ENCODE measurements around the gene NFKBIL1.

The NFKBIL1 gene

DNA sequence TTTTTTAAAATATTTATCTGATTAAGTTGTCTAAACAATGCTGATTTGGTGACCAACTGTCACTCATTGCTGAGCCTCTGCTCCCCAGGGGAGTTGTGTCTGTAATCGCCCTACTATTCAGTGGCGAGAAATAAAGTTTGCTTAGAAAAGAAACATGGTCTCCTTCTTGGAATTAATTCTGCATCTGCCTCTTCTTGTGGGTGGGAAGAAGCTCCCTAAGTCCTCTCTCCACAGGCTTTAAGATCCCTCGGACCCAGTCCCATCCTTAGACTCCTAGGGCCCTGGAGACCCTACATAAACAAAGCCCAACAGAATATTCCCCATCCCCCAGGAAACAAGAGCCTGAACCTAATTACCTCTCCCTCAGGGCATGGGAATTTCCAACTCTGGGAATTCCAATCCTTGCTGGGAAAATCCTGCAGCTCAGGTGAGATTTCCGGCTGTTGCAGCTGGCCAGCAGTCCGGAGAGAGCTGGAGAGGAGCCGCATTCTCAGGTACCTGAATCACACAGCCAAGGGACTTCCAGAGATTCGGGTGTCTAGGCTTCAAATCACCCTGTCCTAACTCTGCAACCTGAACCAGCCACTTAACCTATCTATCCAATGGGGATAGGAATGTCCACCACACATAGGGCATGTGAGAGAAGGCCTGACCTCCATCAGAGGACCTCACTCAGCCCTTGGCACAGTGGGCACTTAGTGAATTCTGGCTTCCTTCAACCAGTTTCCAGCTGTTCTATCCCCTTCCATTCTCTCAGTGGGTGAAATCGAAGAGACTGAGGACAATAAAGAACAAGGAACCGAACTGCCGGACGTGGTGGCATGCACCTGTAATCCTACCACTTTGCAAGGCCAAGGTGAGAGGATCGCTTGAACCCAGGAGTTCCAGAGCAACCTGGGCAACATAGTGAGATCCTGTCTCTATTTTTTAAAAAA is 31.0 kb downstream of the NFKBIL1 start:
- peak overlapping the region; percentile 40 for H3K9ac ChIP-seq (ENCODE audit: low read length)
- H3K4me1 ChIP-seq (ENCODE audit: control insufficient read depth, insufficient read depth, low read length), result peaks cover 43% of the 10 kb centered on the region
- H3K27me3 ChIP-seq (ENCODE audit: control insufficient read depth, insufficient read depth, low read length), result peaks cover 25% of the 10 kb centered on the region
- no peaks in the 10 kb centered on the region for H3K9me3 ChIP-seq (ENCODE audit: control insufficient read depth, insufficient read depth, low read depth, low read length)
- no peaks in the 10 kb centered on the region for H3K36me3 ChIP-seq (ENCODE audit: control insufficient read depth, insufficient read depth, low read length)
- peak overlapping the region; percentile 14; the same call in 1 of the 2 replicates for H3K4me3 ChIP-seq (ENCODE audit: low read depth, low read length)
- no peak overlapping the region for H3K27ac ChIP-seq (ENCODE audit: low read depth, low read length)

DNA sequence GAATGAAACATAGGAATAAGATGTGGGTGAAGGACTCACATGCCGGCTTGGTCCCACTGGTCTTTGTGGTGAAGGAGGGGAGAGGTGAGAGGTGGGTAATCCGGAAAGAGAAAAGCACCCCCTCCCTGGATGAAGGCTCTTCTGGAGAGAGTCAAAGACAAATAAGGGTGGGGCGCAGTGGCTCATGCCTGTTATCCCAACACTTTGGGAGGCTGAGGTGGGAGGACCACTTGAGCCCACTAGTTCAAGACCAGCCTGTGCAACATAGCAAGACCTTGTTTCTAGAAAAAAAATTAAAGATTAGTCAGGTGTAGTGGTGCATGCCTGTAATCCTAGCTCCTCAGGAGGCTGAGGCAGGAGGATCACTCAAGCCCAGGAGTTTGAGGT is 31.7 kb downstream of the NFKBIL1 start:
- Histone ChIP-seq H3K4me1 (ENCODE audit: control insufficient read depth, insufficient read depth, low read length) (peaks cover 41% of the 10 kb centered on the region), H3K9me3 (ENCODE audit: control insufficient read depth, insufficient read depth, low read depth, low read length) (no peaks in the 10 kb centered on the region), H3K36me3 (ENCODE audit: control insufficient read depth, insufficient read depth, low read length) (no peaks in the 10 kb centered on the region), H3K9ac (ENCODE audit: low read length) (no peak overlapping the region), H3K4me3 (ENCODE audit: low read depth, low read length) (no peak overlapping the region), H3K27me3 (ENCODE audit: control insufficient read depth, insufficient read depth, low read length) (peaks cover 25% of the 10 kb centered on the region), H3K27ac (ENCODE audit: low read depth, low read length) (no peak overlapping the region)

DNA sequence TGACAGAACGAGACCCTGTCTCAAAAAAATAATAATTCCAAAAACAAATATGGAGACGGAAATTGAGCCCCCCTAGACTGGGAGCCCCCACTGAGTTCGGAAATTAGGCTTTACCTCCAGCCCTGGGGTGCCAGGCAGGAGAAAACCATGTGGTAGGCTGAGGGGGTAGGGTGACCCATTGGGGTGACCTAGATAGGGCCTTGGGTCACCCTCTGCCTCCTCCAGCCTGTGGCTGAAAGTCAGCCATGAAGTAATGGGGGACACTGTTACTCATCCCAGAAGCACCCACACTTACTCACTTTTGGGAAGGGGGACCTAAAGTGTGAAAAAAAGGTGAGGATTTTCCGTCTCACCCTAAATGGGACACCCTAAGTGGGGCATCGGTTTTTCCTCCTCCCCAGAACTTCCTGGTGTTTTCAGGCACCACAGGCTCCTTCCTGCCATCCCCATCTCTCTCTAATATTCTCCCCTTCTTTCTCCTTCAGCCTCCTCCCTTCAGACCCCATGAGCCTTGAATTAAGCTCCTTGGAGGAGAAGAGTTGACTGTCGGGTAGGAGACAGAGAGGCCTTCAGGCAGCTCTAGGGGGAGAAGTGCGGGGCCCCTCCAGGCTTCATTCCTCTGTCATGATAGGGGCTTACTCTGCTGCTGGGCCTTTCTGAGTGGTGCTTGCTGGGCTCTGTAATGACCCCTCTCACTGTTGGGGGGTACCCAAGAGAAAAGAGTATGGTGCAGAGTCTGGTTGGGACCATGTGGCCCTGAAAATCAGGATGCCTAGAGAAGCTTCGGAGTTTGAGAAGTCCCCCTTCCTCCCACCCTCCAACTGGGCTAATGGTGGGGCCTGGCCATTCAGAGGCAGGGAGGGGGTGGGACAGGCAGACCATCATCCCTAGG is 32.4 kb downstream of the NFKBIL1 start:
- Histone ChIP-seq H3K27ac (ENCODE audit: low read depth, low read length) (no peak overlapping the region), H3K4me1 (ENCODE audit: control insufficient read depth, insufficient read depth, low read length) (peaks cover 37% of the 10 kb centered on the region), H3K4me3 (ENCODE audit: low read depth, low read length) (peak overlapping the region; percentile 99)

DNA sequence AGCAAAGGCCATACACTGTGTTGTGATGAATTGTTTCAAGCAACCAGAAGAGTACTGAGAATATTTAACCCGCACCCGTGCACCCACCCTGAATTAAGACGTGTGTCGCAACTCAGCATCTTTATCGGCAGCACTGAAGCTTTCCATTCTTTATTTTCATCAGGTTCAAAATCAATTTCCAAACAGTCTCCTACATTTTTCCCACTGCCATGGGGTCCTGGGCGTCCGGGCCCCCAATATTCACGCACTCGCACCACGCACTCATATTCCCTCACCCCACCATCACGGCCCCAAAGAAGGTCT is 33.0 kb downstream of the NFKBIL1 start:
- H3K36me3 ChIP-seq (ENCODE audit: control insufficient read depth, insufficient read depth, low read length), result no peaks in the 10 kb centered on the region
- H3K4me1 ChIP-seq (ENCODE audit: control insufficient read depth, insufficient read depth, low read length), result peaks cover 34% of the 10 kb centered on the region
- no peak overlapping the region for H3K27ac ChIP-seq (ENCODE audit: low read depth, low read length)
- peaks cover 25% of the 10 kb centered on the region for H3K27me3 ChIP-seq (ENCODE audit: control insufficient read depth, insufficient read depth, low read length)
- H3K4me3 ChIP-seq (ENCODE audit: low read depth, low read length), result peak overlapping the region; percentile 99
- peak overlapping the region; percentile 57 for H3K9ac ChIP-seq (ENCODE audit: low read length)
- no peaks in the 10 kb centered on the region for H3K9me3 ChIP-seq (ENCODE audit: control insufficient read depth, insufficient read depth, low read depth, low read length)

More for the DNA sequence above, 32.4 kb downstream of the NFKBIL1 start:
- Histone ChIP-seq H3K36me3 (ENCODE audit: control insufficient read depth, insufficient read depth, low read length) (no peaks in the 10 kb centered on the region), H3K27me3 (ENCODE audit: control insufficient read depth, insufficient read depth, low read length) (peaks cover 25% of the 10 kb centered on the region), H3K9ac (ENCODE audit: low read length) (no peak overlapping the region), H3K9me3 (ENCODE audit: control insufficient read depth, insufficient read depth, low read depth, low read length) (no peaks in the 10 kb centered on the region)

DNA sequence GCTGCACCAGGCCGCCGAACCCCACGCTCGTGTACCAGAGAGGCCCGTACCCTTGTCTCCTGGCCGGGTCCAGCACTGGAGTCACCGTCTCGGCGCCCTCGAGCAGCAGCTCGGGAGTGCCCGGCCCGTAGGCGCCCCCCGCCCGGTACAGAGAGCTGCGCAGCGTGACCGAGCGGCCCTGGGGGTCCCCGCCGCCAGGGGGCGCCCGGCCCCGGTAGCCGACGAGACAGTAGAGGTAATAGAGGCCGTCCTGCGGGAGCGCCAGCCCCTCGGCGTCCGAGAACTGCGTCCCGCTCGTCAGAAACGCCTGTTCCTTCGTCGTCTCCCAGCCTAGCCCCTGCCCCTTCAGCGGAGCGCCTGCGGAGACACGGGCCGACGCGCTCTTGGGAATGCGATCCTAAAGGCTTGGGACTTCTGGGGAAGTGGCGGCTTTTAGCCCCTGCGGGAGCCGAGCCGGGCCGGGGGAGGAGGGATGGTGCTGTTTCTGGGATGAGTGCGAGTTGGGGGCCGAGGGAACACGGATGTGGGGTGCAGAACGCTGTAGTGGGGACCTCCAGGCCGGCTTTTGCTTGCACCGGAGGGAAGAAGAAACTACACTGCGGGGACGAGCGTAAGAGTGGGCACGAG is 33.5 kb downstream of the NFKBIL1 start:
- Histone ChIP-seq H3K4me1 (ENCODE audit: control insufficient read depth, insufficient read depth, low read length) (peaks cover 31% of the 10 kb centered on the region), H3K36me3 (ENCODE audit: control insufficient read depth, insufficient read depth, low read length) (no peaks in the 10 kb centered on the region), H3K27me3 (ENCODE audit: control insufficient read depth, insufficient read depth, low read length) (peaks cover 21% of the 10 kb centered on the region), H3K27ac (ENCODE audit: low read depth, low read length) (no peak overlapping the region; the same call in 1 of the 2 replicates), H3K9ac (ENCODE audit: low read length) (peak overlapping the region; percentile 83), H3K4me3 (ENCODE audit: low read depth, low read length) (peak overlapping the region; percentile 99), H3K9me3 (ENCODE audit: control insufficient read depth, insufficient read depth, low read depth, low read length) (no peaks in the 10 kb centered on the region)

DNA sequence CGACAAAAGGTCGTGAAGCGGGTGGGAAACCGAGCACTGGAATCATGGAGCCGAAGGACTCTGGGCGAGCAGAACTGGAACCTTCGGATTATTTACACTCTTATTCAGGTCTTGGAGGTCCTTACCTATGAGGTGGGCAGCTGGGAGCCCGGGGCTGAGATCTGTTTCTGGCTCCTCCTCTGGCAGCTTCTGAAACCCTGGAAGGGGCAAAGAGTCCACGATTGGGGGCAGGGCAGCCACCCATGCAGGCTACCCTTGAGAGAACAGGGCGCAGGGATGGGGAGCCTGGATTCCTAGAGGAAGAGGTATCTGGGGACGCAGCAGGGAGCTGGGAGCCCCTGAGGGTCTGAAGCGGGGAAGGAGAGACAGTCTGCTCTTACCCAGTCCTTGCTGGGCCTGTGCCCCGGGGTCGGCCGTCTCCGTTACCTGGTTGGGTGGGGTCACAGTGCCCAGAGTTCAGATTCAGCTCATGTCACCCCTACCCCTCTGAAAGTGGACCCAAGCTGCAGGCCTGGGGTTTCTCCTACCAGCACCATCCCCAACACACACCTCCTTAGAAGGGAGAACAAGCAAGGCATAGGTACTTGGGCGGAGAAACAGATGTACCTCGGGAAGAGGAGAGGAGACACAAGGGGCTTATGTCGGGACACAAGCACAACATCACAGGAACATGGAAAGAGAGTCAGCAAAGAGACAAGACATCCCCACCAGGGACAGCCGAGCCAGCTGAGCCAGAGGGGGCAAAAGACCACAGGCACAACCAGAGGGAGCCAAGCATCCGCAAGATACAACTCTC is 34.2 kb downstream of the NFKBIL1 start:
- no peak overlapping the region; the same call in 1 of the 2 replicates for H3K27ac ChIP-seq (ENCODE audit: low read depth, low read length)
- no peaks in the 10 kb centered on the region for H3K9me3 ChIP-seq (ENCODE audit: control insufficient read depth, insufficient read depth, low read depth, low read length)
- H3K27me3 ChIP-seq (ENCODE audit: control insufficient read depth, insufficient read depth, low read length), result peaks cover 15% of the 10 kb centered on the region
- no peaks in the 10 kb centered on the region for H3K36me3 ChIP-seq (ENCODE audit: control insufficient read depth, insufficient read depth, low read length)
- H3K4me3 ChIP-seq (ENCODE audit: low read depth, low read length), result peak overlapping the region; percentile 99
- H3K9ac ChIP-seq (ENCODE audit: low read length), result peak overlapping the region; percentile 83
- peaks cover 31% of the 10 kb centered on the region for H3K4me1 ChIP-seq (ENCODE audit: control insufficient read depth, insufficient read depth, low read length)

DNA sequence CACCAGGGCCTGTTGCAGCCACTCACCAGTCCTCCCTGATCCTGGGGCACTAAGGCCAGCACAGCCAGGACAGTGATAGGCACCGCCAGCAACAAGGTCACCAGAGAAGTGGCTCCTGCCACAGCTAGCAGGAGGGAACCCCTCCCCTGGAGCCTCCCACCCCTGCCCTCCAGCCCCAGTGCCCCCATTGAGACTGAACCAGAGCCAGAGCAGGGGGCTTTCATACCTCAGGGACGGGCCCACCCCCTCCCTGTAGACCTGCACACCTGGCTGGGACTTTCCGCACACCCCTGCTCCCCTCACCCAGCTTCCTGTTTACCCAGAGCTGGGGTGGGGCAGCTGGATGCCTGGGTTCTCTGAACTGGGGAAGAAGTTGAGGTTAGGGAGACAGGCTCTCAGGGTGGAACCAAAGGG is 34.8 kb downstream of the NFKBIL1 start, which contains the start of gene LTB:
TSS of gene LTB (minus strand) at position 195 of the 414 bp plus-strand sequence. CDS start at position 188, 7 bp downstream.
- Histone ChIP-seq H3K9me3 (ENCODE audit: control insufficient read depth, insufficient read depth, low read depth, low read length) (no peaks in the 10 kb centered on the region), H3K36me3 (ENCODE audit: control insufficient read depth, insufficient read depth, low read length) (no peaks in the 10 kb centered on the region), H3K4me1 (ENCODE audit: control insufficient read depth, insufficient read depth, low read length) (peaks cover 31% of the 10 kb centered on the region), H3K4me3 (ENCODE audit: low read depth, low read length) (peak within 1 kb of the TSS; percentile 99), H3K27ac (ENCODE audit: low read depth, low read length) (no peak within 1 kb of the TSS; the same call in 1 of the 2 replicates), H3K27me3 (ENCODE audit: control insufficient read depth, insufficient read depth, low read length) (peaks cover 15% of the 10 kb centered on the region), H3K9ac (ENCODE audit: low read length) (peak within 1 kb of the TSS; percentile 83)

DNA sequence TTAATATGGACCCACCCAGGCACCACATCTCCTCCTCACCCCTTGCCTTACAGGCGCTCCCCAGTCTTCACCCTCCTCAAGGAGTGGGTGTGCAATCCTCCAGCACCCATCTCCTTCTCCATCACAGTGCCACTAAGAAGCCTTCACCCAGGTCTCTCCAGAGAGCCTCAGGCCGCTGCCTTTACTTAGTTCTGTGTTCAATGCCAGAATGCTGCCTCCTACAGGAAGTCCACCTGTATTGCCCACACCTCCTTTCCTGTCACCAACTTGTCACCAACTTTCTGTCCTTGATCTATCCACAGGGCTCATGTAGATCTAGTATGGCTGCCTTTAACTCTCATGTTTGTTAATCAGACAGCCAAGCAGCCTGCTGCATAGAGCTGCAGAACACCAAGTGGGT is 38.1 kb downstream of the NFKBIL1 start:
- no peak overlapping the region for H3K4me3 ChIP-seq (ENCODE audit: low read depth, low read length)
- no peaks in the 10 kb centered on the region for H3K36me3 ChIP-seq (ENCODE audit: control insufficient read depth, insufficient read depth, low read length)
- peaks cover 8% of the 10 kb centered on the region for H3K4me1 ChIP-seq (ENCODE audit: control insufficient read depth, insufficient read depth, low read length)
- H3K9me3 ChIP-seq (ENCODE audit: control insufficient read depth, insufficient read depth, low read depth, low read length), result no peaks in the 10 kb centered on the region
- no peak overlapping the region for H3K9ac ChIP-seq (ENCODE audit: low read length)
- H3K27me3 ChIP-seq (ENCODE audit: control insufficient read depth, insufficient read depth, low read length), result peaks cover 12% of the 10 kb centered on the region
- no peak overlapping the region for H3K27ac ChIP-seq (ENCODE audit: low read depth, low read length)

DNA sequence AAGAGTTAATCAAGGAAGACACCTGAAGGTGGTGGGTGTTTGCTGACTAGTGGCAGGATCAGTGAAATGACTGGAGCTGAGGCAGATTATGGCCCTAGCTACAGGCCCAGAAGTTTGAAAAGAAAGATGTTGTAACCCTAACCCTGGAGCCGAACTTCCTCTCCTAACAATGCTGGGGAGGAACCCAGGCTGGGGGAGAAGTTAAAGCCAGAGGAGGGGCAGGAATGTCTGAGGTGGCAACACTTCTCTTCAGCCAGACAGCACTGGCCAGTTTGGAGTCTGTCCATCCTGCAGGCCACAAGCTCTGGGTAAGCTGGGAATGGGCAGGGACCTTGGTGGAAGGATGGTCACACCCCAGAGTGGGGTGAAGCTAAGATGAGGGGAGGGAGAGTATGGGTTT is 38.6 kb downstream of the NFKBIL1 start, which contains the start of gene LST1:
TSS of gene LST1 (plus strand) at position 270 of the 400 bp plus-strand sequence. CDS start 1,023 bp downstream, outside the sequence.
- H3K36me3 ChIP-seq (ENCODE audit: control insufficient read depth, insufficient read depth, low read length), result no peaks in the 10 kb centered on the region
- H3K9me3 ChIP-seq (ENCODE audit: control insufficient read depth, insufficient read depth, low read depth, low read length), result no peaks in the 10 kb centered on the region
- H3K9ac ChIP-seq (ENCODE audit: low read length), result no peak within 1 kb of the TSS
- H3K4me1 ChIP-seq (ENCODE audit: control insufficient read depth, insufficient read depth, low read length), result peaks cover 6% of the 10 kb centered on the region
- no peak within 1 kb of the TSS for H3K27ac ChIP-seq (ENCODE audit: low read depth, low read length)
- no peak within 1 kb of the TSS for H3K4me3 ChIP-seq (ENCODE audit: low read depth, low read length)
- H3K27me3 ChIP-seq (ENCODE audit: control insufficient read depth, insufficient read depth, low read length), result peaks cover 10% of the 10 kb centered on the region

Data from HUES6 (cell line).